Measurements from ENCODE around the gene CSGALNACT2.
"Not testable (repeated sequence)": the region's sequence is repeated elsewhere in the genome, so short reads cannot be mapped to it uniquely, and the experiment has no call there.

Gene CSGALNACT2

GRCh38 chr10:43183764-43184163, 45.5 kb downstream of the CSGALNACT2 start:
- DNase-seq (ENCODE audit: low read depth, low spot score) = not testable (repeated sequence)

DNA sequence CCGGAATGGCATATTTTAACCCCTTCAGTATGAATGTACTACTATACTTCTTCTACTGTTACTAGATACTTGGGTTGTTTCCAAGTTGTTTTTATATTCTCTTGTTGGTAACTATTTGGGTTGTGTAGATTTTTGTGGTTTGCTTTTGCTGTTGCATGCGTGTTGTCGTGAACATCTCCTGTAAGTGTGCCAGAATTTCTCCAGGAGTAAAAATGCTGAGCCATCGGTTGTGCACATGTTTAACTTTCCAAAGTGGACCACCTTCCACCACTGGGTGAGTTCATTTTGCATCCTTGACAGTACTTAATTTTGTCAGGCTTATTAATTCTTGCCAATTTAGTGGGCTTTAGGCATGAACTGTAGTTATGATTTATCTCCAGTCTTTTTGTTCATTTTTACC, 47.9 kb downstream of the CSGALNACT2 start:
- no peak for DNase-seq (ENCODE audit: low read depth, low spot score)

DNA sequence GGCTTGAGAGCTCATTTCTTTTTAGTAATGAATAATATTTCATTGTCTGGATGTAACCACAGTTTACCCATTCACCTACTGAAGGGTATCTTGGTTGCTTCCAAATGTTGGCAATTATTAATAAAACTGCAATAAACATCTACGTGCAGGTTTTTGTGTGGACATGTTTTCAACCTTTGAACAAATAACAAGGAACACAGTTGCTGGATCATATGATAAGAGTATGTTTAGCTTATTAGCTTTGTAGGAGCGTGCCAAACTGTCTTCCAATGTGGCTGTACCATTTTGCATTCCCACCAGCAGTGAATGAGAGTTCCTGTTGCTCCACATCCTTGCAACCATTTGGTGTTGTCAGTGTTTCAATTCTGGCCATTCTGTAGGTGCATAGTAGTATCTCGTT, 49.0 kb downstream of the CSGALNACT2 start:
- DNase-seq (ENCODE audit: low read depth, low spot score) = no peak

GRCh38 chr10:43188702-43189101, 50.5 kb downstream of the CSGALNACT2 start:
- DNase-seq (ENCODE audit: low read depth, low spot score) = no peak

- no peak for DNase-seq (ENCODE audit: low read depth, low spot score)
Observed at GRCh38 chr10:43190289-43190688, 52.0 kb downstream of the CSGALNACT2 start.

- DNase-seq (ENCODE audit: low read depth, low spot score) = no peak
Observed at GRCh38 chr10:43190775-43191174, 52.5 kb downstream of the CSGALNACT2 start.

DNA sequence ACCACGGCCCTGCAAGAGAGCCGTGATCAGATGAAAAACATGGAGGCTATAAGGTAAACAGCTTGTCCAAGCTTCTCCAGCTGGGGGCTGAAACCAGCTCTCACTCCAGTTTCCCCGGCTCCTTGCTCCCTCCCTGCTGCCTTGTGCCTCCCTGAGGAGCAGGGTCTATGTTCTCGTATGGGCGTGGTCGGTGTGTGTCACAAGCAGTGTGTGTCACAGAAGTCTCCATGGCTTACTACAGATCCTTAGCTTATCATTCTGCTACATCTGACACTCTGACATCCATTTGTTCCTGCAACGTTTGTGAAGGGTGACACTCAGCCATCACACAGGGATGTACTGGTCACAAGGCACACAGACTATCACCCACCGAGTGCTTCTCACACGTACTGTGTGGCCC, 54.6 kb downstream of the CSGALNACT2 start:
- DNase-seq (ENCODE audit: low read depth, low spot score) = no peak

GRCh38 chr10:43193496-43194080, 55.3 kb downstream of the CSGALNACT2 start:
- DNase-seq (ENCODE audit: low read depth, low spot score) = no peak

GRCh38 chr10:43194266-43194665, 56.0 kb downstream of the CSGALNACT2 start:
- no peak for DNase-seq (ENCODE audit: low read depth, low spot score)

GRCh38 chr10:43194859-43195258, 56.6 kb downstream of the CSGALNACT2 start:
- no peak for DNase-seq (ENCODE audit: low read depth, low spot score)

DNA sequence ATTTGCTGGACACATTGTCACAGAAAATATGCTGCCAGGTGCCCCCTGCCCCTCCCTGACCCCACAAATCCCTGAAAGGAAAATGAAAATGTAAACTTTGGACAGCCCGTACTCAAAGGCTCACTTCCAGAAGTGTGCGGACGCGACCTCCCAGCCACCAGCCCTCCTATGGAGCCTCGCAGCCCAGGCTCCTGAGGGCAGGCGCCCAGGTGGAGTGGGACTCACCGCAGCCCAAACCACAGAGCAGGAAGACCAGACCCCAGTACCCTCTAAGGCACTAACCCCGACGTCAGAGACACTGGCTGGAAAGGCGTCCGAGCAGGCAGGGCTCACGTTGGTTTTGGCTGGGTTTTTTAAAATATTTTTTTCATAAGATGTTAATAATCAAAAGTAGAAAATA, 57.3 kb downstream of the CSGALNACT2 start:
- DNase-seq (ENCODE audit: low read depth, low spot score) = no peak

DNA sequence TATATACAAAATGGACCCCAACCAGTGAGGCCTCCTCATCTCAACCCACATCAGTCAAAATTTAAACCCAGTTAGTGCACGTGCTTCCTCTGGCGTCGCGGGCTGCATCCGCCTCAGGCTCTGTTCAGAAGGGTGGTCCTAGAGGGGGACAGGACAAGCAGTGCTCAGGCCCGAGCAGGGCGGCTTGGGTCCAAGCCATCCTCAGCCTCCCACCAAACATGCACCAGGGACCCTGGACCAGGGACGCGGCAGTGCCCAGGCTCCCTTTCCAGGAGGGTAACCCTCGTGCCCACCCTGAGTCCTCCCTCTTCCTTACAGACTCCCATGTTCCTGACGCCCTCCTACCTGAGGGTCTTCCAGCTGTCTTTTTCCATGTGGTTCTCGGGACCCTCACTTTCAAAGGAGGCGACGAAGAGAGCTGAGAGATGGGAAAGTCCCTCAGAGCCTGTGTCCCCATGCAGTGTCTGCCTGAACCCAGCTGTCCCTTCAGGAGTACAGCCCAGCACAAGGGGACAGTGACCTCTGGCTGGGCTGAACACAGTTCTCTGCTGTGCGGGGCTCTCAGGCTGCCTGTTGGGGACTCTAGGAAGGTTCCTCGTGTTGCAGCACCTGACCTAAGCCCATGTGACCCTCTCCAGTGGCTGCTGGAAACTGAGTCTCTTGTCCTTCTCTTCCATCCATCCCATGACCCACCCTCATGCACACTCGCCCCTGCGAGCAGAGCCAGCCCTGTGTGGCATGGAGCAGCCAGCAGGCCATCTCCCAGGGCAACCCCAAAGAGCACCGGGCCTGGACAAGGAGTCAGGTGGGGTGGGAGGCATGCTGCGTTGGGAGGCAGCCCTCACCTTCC, 58.1 kb downstream of the CSGALNACT2 start:
- no peak for DNase-seq (ENCODE audit: low read depth, low spot score)

DNA sequence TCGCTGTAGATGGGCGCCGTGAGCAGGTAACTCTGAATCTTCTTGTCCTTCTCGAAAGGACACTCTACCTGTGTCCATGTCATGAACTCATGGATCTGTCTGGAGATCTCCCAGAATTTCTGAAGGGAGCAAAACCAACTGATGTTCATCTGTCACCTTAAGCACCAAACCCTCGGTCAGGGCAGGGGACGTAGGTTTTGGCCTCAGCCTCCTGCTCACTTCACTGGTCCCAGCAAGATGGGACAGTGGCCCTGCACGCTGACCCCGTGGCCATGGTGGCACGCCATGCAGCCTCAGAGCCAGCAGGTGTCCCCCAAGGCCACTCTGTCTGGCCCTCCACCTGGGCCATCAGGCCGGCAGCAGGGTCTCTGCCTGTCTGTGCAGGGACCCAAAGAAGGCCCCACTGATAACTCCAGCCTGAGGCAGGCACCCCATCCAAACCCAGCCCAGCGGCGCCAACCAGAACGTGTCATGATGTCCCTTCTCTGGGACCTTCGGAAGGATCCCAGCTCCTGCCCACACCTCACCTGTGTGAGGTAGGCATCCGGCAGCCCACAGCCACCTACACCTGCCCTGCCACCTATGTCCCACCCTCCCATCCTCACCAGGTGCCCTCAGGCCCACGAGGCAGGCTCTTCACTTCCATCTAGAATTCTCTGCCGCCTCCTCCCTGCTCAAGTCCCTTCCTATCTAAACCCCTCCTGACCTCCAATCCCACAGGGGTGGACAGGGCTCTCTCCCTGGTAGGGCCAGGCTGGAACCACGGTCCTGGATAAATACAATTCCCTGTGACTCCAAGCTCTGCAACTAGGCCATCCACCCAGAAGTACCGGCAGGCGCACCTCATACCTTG, 59.0 kb downstream of the CSGALNACT2 start:
- DNase-seq (ENCODE audit: low read depth, low spot score) = no peak

DNA sequence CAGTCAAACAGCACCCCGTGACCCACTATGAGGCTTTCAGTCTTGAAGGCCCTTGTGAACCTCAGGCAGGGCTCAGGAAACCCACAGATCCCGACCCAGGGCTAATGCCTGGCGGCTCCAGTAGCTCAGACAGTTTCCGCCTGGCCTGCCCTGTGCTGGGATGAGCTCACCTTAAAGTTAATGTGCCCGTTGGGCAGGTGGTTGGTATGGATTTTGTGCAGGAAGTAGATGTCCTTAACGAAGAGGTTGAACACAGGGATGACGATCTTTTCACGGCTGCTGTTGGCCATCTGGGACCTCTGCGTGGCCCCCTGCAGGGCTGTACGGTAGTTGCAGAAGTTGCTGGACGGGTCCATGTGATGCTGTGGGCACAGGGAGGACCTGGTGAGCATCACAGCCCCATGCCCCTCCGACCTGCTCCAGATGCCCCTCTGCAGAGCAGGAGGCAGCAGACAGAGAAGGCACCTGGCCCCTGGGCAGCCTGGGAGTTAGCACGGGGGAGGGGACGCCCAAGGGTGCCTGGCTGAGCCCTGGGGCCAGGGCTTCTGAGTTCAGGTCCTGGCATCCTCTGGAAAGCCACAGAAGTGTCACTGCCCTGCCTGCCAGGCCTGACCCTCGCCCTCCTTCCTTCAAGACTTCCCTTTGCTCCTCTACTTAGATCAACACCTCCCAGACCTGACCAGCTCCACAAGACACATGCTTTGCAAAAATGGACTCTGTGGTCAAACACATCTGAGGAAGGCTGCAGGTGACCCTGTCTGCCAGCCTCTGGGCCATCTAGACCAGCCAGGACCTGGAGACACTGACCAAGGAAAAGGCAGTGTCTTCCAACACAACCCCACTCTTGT, 59.8 kb downstream of the CSGALNACT2 start:
- no peak for DNase-seq (ENCODE audit: low read depth, low spot score)

DNA sequence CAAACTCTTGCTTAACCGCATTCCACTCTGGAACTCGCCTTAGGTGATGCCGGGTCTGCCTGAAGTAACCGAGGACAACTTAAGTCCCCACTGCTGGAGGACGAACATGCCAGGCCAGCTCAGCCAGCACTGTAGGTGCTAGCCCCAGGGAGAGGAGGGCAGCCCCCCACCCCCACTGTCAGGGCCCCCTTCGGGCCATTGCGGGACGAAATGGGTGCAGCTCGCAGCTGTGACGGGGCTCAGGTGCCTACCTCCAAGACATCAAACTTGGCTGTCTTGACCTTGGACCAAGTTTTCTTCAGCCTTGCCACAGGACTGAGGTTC, 60.4 kb downstream of the CSGALNACT2 start:
- no peak for DNase-seq (ENCODE audit: low read depth, low spot score)

DNA sequence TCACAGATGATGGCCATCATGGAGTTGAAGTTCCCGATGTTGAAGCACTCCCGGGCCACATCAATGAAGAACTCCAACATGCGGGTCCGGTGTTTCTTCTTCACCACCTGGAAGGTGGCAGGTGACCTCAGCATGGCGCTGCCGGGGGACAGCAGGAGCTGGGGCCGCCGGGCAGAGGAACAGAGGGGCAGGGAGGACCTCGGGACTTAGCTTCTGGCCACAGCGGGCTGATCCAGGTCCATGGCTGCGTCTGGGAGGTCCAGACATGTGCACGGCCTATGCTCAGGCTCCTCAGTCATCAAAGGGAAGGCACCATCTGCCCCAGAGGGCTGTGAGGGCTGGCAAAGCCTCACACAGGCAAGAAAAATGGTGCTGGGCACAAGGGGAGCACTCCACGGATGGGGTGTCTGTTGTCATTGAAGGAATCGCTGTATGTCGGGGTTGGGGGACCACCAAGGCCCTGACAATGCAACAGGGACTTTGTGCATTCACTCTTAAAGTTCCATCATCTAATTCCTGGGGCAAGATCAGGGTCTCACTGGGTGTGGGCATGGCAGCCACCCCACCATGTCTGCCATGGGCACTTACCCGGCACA, 60.9 kb downstream of the CSGALNACT2 start:
- no peak for DNase-seq (ENCODE audit: low read depth, low spot score)

GRCh38 chr10:43199684-43200537, 61.7 kb downstream of the CSGALNACT2 start:
- DNase-seq (ENCODE audit: low read depth, low spot score) = no peak

GRCh38 chr10:43200538-43201390, 62.5 kb downstream of the CSGALNACT2 start:
- DNase-seq (ENCODE audit: low read depth, low spot score) = no peak

GRCh38 chr10:43201545-43202131, 63.4 kb downstream of the CSGALNACT2 start:
- DNase-seq (ENCODE audit: low read depth, low spot score) = no peak
